Vagina (tissue), 2 donors: ENCODE results near the gene TAS2R41. TPM values are rescaled to one million over a fixed set of nuclear protein-coding genes. Genes with fewer than 3 reads are reported as not detected.

Source experiments
- DNase-seq, 2 donors: peaks; one replicate each; pipeline ENCODE4 v3.0.0-alpha.2; 2017; ENCODE audit errors: extremely low spot score in 2 of 2
- H3K27ac ChIP-seq: fragments of 200-600 bp; sonication (generic); one replicate; pipeline ENCODE4 v1.5.1; 2019
- H3K27me3 ChIP-seq: fragments of 200-600 bp; sonication (generic); one replicate; pipeline ENCODE4 v1.5.1; 2019
- H3K36me3 ChIP-seq, 2 donors: fragments of 200-600 bp; sonication (generic); one replicate each; pipeline ENCODE4 v1.5.1; 2017 to 2019
- H3K4me1 ChIP-seq: fragments of 200-600 bp; sonication (generic); one replicate; pipeline ENCODE4 v1.5.1; 2019
- H3K4me3 ChIP-seq, 2 donors: fragments of 200-600 bp; sonication (generic); 1 replicate in 1 of 2; 2 replicates in 1 of 2; pipeline ENCODE4 v1.5.1; 2016 to 2019
- H3K9me3 ChIP-seq: fragments of 200-600 bp; sonication (generic); one replicate; pipeline ENCODE4 v1.5.1; 2019
- POLR2A ChIP-seq, 2 donors: fragments of 450-650 bp; IDR thresholded peaks; one replicate each; pipeline ENCODE4 v1.6.1; 2017; ENCODE audit warnings: antibody characterized with exemption in 2 of 2, mild to moderate bottlenecking in 2 of 2, moderate library complexity in 2 of 2
- POLR2AphosphoS5 ChIP-seq, 2 donors: sonication (generic); formaldehyde crosslinking; IDR thresholded peaks; one replicate each; pipeline ENCODE4 v1.9.0; 2017; ENCODE audit warnings: antibody characterized with exemption in 2 of 2, mild to moderate bottlenecking in 2 of 2, low read depth in 1 of 2; ENCODE audit not compliant: insufficient read depth in 1 of 2
- intact Hi-C: fragments of 100-400 bp; cut with DNase I; formaldehyde crosslinking; loops from one replicate; pipeline ENCODE4 v1.15.1; 2023
- total RNA-seq: library from RNA; depleted of rRNA; stranded (reverse); fragments of >200 nt; gene quantifications from one replicate; pipeline ENCODE4 v1.2.3, GENCODE V29; 2016
- TF ChIP-seq, protein P1 (sequence below), 3 experiments: fragments of 450-650 bp in 2 of 3; fragments of 200-600 bp in 1 of 3; sonication (generic) in 1 of 3; IDR thresholded peaks; one replicate each; pipeline ENCODE4 v1.5.1; 2017 to 2019; ENCODE audit warnings: antibody characterized with exemption in 3 of 3, mild to moderate bottlenecking in 2 of 3, moderate library complexity in 2 of 3

Gene TAS2R41
- total RNA-seq, 1 donor from 2014 or later = not detected

DNA sequence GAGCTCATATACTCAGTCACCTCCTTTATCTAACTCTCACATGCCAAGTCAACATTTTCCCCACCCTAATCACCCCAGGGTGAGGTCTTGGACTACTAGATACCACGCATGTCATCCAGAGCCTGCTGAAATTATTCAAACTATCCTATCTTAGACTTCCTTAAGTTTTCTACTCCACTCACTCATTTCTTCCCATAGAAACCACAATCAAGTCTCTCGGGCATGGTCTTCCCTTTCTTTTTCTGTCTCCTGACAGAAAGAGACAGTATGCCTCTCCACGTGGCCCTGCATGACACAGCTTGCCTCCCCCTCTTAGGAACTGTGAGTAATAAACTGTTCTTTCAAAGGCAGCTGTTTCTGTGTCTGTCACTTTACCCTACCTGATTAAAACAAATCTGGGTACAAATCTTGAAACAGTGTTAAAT is 29.4 kb downstream of the TAS2R41 start:
- H3K4me3 ChIP-seq = no peak overlapping the region
- no peak for DNase-seq
- H3K4me1 ChIP-seq = peaks cover 8% of the 10 kb centered on the region
- no peak overlapping the region for H3K27ac ChIP-seq
- TF ChIP-seq POLR2A (IDR thresholded peaks at IDR 0.05) (no peak), POLR2AphosphoS5 (IDR thresholded peaks at IDR 0.05; ENCODE audit: insufficient read depth in 1 of 2, low read depth in 1 of 2) (no peak)
- TF ChIP-seq, protein P1, sequence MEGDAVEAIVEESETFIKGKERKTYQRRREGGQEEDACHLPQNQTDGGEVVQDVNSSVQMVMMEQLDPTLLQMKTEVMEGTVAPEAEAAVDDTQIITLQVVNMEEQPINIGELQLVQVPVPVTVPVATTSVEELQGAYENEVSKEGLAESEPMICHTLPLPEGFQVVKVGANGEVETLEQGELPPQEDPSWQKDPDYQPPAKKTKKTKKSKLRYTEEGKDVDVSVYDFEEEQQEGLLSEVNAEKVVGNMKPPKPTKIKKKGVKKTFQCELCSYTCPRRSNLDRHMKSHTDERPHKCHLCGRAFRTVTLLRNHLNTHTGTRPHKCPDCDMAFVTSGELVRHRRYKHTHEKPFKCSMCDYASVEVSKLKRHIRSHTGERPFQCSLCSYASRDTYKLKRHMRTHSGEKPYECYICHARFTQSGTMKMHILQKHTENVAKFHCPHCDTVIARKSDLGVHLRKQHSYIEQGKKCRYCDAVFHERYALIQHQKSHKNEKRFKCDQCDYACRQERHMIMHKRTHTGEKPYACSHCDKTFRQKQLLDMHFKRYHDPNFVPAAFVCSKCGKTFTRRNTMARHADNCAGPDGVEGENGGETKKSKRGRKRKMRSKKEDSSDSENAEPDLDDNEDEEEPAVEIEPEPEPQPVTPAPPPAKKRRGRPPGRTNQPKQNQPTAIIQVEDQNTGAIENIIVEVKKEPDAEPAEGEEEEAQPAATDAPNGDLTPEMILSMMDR (IDR thresholded peaks at IDR 0.05) = no peak
- no peaks in the 10 kb centered on the region for H3K36me3 ChIP-seq
- intact Hi-C loops = no loop called here
- no peaks in the 10 kb centered on the region for H3K9me3 ChIP-seq
- H3K27me3 ChIP-seq = no peaks in the 10 kb centered on the region

DNA sequence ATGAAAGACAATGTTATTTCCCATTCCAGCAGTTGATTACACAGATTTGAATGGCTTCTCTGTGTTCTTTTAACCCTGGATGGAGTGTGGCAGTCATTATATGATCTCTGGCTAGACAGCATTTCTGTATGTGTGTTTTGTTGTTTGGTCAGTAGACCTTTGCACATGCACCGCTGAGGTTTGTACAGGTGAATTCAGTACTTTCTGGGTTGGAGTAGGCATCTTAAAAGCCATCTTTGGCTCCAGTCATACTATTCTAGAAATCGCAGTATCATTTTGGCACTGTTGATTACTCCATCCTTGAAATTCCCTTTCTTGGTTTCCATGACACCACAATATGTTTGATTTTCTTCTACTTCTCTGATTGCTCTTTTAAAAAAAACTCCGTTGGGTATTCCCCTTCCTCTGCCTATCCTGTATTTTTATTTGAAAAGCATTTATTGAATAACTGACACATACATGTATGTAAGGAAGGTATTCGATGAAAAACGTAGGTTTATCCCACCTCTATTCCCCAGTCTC is 29.9 kb downstream of the TAS2R41 start:
- TF ChIP-seq, protein P1 (IDR thresholded peaks at IDR 0.05) = no peak
- no peak for TF ChIP-seq POLR2A (IDR thresholded peaks at IDR 0.05)
- no peak for TF ChIP-seq POLR2AphosphoS5 (IDR thresholded peaks at IDR 0.05; ENCODE audit: insufficient read depth in 1 of 2, low read depth in 1 of 2)
- no peak for DNase-seq
- H3K4me1 ChIP-seq = peaks cover 8% of the 10 kb centered on the region
- no peak overlapping the region for H3K4me3 ChIP-seq
- no peaks in the 10 kb centered on the region for H3K36me3 ChIP-seq
- H3K27ac ChIP-seq = no peak overlapping the region
- no peaks in the 10 kb centered on the region for H3K27me3 ChIP-seq
- H3K9me3 ChIP-seq = no peaks in the 10 kb centered on the region
- intact Hi-C loops = no loop called here

DNA sequence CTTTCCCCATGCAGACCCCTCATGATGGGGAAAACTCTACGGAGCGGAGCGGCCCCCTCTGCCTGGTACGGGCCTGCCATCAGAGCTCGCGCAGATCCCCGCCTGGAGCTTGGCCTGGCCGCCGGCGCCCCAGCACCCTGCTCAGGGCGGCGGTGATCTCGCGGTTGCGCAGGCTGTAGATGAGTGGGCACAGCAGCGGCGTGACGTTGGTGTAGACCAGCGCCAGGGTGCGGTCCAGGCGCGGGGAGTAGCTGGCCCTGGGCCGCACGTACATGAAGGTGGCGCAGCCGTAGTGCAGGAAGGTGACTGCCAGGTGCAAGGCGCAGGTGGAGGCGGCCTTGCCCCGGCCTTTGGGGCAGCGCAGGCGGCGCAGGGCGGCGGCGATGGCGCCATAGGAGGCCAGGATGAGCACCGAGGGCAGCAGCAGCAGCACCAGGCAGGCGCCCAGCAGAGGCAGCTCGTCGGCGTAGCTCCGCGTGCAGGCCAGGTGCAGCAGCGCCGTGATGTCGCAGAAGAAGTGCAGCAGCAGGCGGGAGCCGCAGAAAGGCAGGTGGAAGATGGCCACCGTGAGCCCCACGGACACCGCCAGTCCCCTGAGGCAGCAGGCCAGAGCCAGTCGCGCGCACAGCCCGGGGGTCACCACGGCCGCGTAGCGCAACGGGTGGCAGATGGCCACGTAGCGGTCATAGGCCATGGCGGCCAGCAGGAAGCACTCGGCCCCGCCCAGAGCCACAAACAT is 33.4 kb downstream of the TAS2R41 start:
- TF ChIP-seq, protein P1 (IDR thresholded peaks at IDR 0.05) = no peak
- no peak for TF ChIP-seq POLR2AphosphoS5 (IDR thresholded peaks at IDR 0.05; ENCODE audit: insufficient read depth in 1 of 2, low read depth in 1 of 2)
- intact Hi-C loops = no loop called here

DNA sequence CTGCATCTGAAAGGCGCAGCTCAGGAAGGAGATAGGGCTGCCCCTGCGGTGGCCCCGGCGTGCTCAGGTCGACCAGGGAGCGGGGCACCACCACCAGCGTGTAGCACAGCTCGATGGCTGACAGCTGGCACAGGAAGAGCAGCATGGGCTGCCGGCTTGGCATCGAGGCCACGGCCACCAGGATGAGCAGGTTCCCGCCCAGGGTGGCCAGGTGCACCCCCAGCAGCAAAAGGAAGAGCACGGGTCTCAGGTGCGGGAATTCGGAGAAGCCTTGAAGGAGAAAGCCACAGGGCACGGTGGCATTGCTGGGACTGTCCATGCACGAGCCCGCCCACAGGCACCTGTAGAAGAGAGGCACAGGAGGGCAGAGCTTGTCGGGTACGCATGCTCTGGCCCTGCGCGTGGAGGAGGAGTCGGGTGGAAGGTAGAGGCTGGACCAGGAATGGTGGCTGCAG is 33.9 kb downstream of the TAS2R41 start:
- H3K4me3 ChIP-seq = no peak overlapping the region
- H3K9me3 ChIP-seq = no peaks in the 10 kb centered on the region
- intact Hi-C loops = no loop called here
- no peaks in the 10 kb centered on the region for H3K27me3 ChIP-seq
- no peak for DNase-seq
- H3K27ac ChIP-seq = no peak overlapping the region
- H3K36me3 ChIP-seq = no peaks in the 10 kb centered on the region
- H3K4me1 ChIP-seq = peaks cover 25% of the 10 kb centered on the region
- TF ChIP-seq, protein P1 (IDR thresholded peaks at IDR 0.05) = no peak
- TF ChIP-seq POLR2A (IDR thresholded peaks at IDR 0.05) (no peak), POLR2AphosphoS5 (IDR thresholded peaks at IDR 0.05; ENCODE audit: insufficient read depth in 1 of 2, low read depth in 1 of 2) (no peak)

More for the DNA sequence above, 33.4 kb downstream of the TAS2R41 start:
- no peak overlapping the region for H3K27ac ChIP-seq
- no peaks in the 10 kb centered on the region for H3K27me3 ChIP-seq
- peaks cover 25% of the 10 kb centered on the region for H3K4me1 ChIP-seq
- no peaks in the 10 kb centered on the region for H3K9me3 ChIP-seq
- no peaks in the 10 kb centered on the region for H3K36me3 ChIP-seq
- no peak overlapping the region for H3K4me3 ChIP-seq
- DNase-seq = no peak
